ENCODE measurements around the gene RBFOX2. TPM values are rescaled to one million over a fixed set of nuclear protein-coding genes. Genes with fewer than 3 reads are reported as not detected.
"Not testable (repeated sequence)": the region's sequence is repeated elsewhere in the genome, so short reads cannot be mapped to it uniquely, and the experiment has no call there.

Gene RBFOX2
- total RNA-seq, 1 donor from 2014 or later: 58.1 TPM

GRCh38 chr22:35804421-35804820 is 224.2 kb downstream of the RBFOX2 start:
- intact Hi-C loops (cut with DNase I): no loop called here
- H3K27ac ChIP-seq: no peak overlapping the region
- DNase-seq (ENCODE audit: low spot score in 2 of 2): no peak
- no peak for TF ChIP-seq CTCF (IDR thresholded peaks at IDR 0.05)
- H3K4me1 ChIP-seq: no peaks in the 10 kb centered on the region
- no peak overlapping the region for H3K4me3 ChIP-seq
- peaks cover 4 to 29% of the 10 kb centered on the region in 2 donors for H3K36me3 ChIP-seq
- H3K9me3 ChIP-seq: no peaks in the 10 kb centered on the region
- no peaks in the 10 kb centered on the region for H3K27me3 ChIP-seq

DNA sequence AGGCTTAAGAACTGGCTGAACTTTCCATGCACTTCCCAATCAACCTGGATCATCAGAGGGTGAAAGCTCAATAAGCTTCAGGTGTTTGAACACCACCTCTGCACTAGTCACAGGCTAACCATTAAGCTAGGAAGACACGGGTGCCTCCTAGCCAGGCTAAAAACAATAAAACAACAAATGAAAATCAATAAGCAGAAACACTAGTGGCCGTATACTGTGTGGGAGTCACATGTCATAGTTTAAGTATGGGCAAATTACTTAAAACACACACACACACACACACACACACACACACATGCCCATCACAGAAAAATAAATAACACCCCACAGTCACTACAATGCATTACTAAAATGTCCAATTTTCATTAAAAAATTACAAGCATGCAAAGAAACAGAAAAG is 225.7 kb downstream of the RBFOX2 start:
- intact Hi-C loops (cut with DNase I): no loop called here
- Histone ChIP-seq H3K36me3 (peaks cover 0 to 14% of the 10 kb centered on the region in 2 donors), H3K4me3 (no peak overlapping the region), H3K27me3 (no peaks in the 10 kb centered on the region), H3K9me3 (no peaks in the 10 kb centered on the region), H3K27ac (peak overlapping the region in 1 of 2 donors; percentile 16), H3K4me1 (no peaks in the 10 kb centered on the region)
- TF ChIP-seq CTCF (IDR thresholded peaks at IDR 0.05): no peak
- no peak for DNase-seq (ENCODE audit: low spot score in 2 of 2)

DNA sequence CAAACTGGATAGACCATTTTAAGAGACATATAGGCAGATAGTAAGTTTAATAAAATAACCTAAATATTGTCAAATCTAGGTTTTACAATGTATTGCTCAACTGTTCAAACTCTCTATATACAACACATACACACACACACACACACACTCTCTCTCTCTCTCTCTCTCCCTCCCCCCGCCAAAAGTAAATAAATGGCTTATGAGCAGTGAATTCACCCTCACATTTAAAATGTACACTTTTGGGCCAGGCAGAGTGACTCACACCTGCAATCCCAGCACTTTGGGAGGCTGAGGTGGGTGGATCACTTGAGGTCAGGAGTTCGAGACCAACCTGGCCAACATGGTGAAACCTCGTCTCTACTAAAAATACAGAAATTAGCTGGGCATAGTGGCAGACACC is 227.3 kb downstream of the RBFOX2 start:
- H3K4me3 ChIP-seq; DNase-seq (ENCODE audit: low spot score in 2 of 2); intact Hi-C loops (cut with DNase I); H3K9me3 ChIP-seq; H3K27ac ChIP-seq; H3K27me3 ChIP-seq; H3K36me3 ChIP-seq; H3K4me1 ChIP-seq: not testable (repeated sequence)

GRCh38 chr22:35799150-35799549 is 229.5 kb downstream of the RBFOX2 start:
- H3K27me3 ChIP-seq: no peaks in the 10 kb centered on the region
- intact Hi-C loops (cut with DNase I): no loop called here

GRCh38 chr22:35797411-35797810 is 231.2 kb downstream of the RBFOX2 start:
- no peak for TF ChIP-seq CTCF (IDR thresholded peaks at IDR 0.05)
- Histone ChIP-seq H3K27ac (no peak overlapping the region), H3K36me3 (no peaks in the 10 kb centered on the region), H3K4me3 (no peak overlapping the region), H3K9me3 (no peaks in the 10 kb centered on the region), H3K27me3 (no peaks in the 10 kb centered on the region), H3K4me1 (no peaks in the 10 kb centered on the region)
- intact Hi-C loops (cut with DNase I): no loop called here
- DNase-seq (ENCODE audit: low spot score in 2 of 2): no peak

More at GRCh38 chr22:35799150-35799549, 229.5 kb downstream of the RBFOX2 start:
- DNase-seq (ENCODE audit: low spot score in 2 of 2): no peak
- Histone ChIP-seq H3K27ac (no peak overlapping the region), H3K4me3 (no peak overlapping the region), H3K9me3 (no peaks in the 10 kb centered on the region), H3K36me3 (peaks cover 0 to under 1% of the 10 kb centered on the region in 2 donors), H3K4me1 (no peaks in the 10 kb centered on the region)
- TF ChIP-seq CTCF (IDR thresholded peaks at IDR 0.05): no peak

DNA sequence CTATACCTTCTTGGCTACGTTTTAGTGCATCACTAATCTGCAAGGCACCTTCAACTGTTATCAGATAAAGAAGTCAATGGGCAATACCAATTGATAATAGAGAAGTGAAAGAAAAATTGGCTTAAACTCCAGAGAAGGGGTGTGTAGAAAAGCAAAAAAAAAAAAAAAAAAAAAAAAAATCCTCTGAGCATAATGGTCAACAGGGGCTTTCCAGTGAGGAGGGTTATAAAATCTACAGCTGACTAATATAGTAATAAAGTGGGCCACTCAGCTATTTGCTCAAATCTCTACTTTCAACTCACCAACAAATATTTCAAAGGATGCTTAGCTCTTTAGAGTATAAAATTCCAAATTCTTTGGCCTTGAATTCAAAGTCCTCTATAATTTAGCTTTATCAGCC is 233.1 kb downstream of the RBFOX2 start:
- no peaks in the 10 kb centered on the region for H3K36me3 ChIP-seq
- no peaks in the 10 kb centered on the region for H3K9me3 ChIP-seq
- DNase-seq (ENCODE audit: low spot score in 2 of 2): no peak
- intact Hi-C loops (cut with DNase I): no loop called here
- no peak overlapping the region for H3K4me3 ChIP-seq
- H3K4me1 ChIP-seq: no peaks in the 10 kb centered on the region
- no peak for TF ChIP-seq CTCF (IDR thresholded peaks at IDR 0.05)
- no peaks in the 10 kb centered on the region for H3K27me3 ChIP-seq
- H3K27ac ChIP-seq: no peak overlapping the region

Measured in ascending aorta (tissue), 2 donors.